ENCODE data around the gene GPC5.

Gene GPC5

DNA sequence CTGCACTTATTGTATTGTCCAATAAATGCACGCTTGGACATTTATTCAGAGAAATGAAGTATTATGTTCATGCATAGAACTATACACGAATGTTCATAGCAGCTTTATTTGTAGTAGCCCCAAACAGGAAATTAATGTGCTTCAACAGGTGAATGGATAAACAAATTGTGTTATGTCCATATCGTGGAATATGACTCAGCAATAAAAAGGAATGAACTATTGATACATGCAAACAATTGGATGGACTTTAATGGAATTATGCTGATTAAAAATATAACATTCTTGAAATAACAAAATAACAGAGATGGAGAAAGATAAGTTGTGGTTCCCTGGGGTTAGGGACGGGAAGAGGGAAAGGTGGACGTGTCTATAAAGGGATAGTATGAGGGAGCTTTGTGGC, 65.9 kb downstream of the GPC5 start:
- no peak for DNase-seq

DNA sequence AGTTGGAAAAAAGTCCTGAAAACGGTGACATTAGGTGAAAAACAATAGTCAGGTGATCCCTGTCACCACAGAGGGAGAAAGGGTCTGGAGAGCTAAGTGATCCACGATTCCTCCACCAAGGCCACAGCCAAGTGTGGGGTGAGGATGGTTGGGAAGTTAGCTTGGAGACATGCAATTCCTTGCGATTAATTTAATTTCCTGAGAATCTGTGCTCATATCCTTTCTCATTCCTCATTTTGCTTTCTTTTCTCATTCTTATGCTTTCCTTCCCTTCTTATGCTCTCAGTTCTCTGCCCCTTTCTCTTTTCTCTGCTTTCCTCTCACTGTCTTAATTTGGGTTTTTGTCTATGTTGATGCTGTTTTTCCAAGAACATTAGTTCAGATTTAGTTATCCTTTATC, 68.8 kb downstream of the GPC5 start:
- DNase-seq = no peak

DNA sequence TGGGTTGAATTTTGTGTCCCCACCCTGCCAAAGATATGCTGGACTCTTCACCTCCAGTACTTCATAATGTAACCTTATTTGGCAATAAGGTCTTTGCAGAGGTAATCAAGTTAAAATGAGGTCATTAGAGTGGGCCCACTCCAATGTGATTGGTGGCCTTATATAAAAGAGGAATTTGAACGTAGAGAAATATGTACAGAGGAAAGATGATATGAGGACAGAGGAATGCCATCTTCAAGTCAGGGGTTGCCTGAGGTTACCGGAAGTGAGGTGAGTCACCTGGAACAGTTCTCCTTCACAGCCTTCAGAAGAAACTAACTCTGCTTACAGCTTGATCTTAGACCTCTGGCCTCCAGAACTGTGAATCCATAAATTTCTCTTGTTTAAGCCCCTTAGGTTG, 69.9 kb downstream of the GPC5 start:
- DNase-seq = no peak

DNA sequence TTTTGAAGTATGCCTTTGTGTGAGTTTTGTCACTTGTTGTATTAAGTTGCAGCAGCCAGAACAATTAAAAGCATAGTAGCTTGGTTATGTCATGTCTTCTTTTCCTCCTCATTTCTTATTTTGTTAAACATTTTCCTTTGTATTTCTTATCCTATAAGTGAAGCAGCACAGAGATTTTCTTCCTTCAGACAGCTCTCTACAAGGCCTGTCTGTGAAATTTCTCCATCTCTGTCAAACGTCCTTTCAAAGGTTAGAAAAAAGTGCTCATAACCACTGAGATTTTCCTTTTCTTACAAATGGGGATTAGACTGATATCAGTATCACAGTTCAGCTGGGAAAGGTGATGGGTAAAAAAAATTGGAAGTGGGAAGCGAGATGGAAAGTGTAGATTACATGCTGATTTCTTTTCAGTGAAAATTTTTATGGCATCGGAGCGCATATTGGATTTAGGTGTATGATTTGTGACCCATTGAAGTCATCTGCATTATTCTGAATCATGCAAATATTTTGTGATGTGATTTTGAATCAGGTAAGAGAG, 71.7 kb downstream of the GPC5 start:
- DNase-seq = peak in 1 of 2 experiments; percentile 33

DNA sequence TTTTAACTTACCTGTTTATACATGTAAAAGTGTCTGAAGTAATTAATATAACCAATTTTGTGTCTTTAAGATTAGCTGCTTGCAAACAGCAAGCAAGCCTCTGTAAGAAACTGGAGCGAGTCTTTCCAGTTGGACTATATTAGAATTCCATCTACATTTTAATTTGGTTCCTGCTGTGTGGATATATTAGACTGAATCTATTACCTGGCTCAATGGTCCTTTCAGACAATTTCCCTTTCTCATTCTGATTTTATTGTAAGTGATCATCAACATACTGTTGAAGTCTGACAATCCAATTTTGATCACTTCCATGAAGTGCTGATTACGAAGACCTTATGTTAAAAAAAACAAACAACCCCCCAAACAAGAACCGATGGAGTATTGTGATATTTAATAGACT, 72.3 kb downstream of the GPC5 start:
- DNase-seq = no peak

DNA sequence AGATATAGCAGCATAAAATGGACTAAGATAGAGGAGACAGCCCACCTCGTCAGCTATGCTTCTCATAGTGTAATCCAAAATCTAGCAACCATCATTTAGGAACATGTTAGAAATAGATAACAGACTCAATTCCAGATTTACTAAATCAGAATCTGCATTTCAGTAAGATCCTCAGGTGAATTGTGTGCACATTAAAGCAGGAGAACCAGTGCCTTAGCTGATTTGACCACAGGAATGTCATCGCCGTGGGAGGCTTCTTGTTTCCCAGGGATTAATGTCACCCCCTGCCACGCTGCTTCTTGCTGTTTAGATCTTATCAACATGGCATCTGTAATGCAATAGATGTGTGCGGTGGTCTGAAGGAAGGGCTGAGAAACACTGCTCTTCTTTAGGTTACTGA, 84.0 kb downstream of the GPC5 start:
- no peak for DNase-seq

DNA sequence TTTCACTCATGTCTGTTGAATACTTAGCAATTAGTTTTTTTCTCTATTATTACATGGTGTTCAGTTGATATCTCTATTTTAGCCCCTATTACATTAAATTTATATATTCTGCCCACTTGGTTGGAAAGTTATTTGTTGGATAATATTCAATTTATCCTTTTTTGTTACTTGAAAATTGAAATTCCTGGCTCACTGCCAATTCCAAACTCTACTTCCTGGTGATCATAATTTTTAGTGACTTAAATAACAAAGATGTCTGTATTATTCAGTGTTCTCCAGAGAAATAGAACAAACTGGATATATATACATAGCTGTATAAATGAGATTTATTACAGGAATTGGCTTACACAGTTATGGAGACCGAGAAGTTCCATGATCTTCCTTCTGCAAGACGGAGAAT, 93.6 kb downstream of the GPC5 start:
- DNase-seq = no peak

DNA sequence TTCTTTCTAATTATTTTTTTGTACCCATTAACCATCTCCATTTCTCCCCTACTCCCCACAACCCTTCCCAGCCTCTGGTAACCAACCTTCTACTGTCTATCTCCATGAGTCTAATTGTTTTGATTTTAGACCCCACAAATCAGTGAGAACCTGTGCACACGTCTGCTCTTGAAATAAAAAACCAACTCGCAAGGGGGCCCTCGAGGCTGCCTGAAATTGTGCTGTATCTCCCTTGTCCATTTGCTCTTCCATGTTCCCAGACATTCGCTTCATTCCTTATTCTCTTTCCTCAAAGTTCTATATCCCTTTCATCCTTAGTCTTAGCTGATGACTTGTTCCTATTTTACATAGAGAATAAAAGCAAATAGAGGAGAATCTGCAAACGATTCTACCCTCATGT, 95.0 kb downstream of the GPC5 start:
- no peak for DNase-seq

DNA sequence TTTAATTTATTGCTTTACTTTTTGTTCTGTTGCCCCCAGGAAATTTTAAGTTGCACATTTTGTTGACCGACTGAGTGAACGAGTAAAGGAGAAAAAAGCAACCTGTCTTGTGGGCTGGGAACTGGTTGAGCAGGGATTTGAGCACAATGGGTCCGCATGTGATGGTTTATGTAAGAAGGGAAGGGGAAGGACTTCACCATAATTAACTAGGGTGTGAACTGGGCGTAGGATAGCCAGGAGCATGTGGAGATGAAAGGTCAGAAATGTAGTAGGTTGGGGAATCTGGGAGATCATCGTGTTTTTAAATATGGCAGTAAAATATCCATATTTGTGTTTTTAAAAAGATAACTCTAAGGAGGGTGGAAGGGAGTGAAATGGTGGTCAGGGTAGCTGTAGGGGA, 99.9 kb downstream of the GPC5 start:
- DNase-seq = no peak

DNA sequence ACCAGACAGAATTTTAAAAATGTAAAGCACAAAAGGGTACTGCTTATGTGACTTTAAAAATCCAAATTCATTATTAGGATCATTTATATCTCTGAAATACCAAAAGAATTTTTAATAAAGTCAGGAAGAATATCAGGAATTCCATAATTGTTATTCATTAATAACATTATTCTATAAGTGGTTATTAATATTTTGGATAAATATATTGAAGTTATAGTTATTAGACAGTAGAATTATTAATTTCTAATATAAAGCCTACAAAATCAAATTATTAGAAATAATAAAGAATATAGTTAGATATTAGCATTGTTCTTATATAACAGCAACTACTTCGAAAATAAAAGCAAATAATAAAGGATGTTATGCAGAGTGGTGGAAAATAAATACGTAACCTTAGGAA, 105.8 kb downstream of the GPC5 start:
- no peak for DNase-seq

DNA sequence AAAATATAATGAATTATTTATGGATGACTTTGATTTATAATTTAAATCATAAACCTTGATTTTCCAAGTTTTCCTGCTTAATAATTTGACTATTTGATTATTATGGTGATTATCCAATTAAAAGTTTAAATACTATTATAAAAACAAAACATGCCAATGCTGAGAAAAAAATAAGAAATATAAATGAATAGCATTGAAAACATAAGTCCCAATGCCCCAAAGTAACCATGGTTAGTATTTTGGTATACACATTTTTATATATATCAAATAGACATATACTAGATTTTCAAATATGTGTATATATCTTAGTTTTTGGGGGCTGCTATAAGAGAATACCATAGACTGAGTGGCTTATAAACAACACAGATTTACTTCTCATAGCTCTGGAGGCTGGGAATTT, 108.3 kb downstream of the GPC5 start:
- DNase-seq = no peak

DNA sequence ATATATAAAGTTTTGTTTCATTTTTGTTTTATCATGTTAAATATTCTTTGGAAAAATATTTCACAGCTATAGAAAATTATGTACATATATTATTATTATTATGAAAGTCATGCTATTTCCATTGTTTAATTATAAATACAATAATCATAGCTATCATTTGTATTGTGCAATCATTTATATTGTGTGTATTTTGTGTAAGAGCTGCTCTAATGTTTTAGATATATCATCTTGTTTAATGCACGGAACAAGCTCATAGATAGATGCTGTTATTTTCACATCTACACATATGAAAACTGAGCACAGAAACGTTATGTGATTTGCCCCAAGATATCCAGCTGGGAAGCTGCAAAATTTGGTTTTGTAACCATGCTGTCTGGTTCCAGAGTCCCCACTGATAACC, 111.6 kb downstream of the GPC5 start:
- no peak for DNase-seq

DNA sequence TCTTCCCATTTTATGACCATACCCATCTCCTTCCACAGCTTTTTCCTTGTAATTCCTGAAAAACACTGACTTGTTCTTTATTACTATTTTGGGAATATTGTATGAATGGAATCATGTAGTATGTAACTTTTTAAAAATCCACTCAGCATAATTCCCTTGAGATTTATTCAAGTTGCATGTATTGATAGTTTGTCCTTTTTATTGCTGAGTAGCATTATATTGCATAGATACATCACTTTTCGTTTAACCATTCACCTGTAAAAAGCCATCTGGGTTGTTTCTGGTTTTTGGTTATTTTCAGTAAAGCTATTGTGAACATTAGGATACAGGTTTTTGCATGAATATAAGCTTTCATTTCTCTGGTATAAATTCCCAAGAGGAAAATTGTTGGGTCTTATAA, 115.4 kb downstream of the GPC5 start:
- no peak for DNase-seq

DNA sequence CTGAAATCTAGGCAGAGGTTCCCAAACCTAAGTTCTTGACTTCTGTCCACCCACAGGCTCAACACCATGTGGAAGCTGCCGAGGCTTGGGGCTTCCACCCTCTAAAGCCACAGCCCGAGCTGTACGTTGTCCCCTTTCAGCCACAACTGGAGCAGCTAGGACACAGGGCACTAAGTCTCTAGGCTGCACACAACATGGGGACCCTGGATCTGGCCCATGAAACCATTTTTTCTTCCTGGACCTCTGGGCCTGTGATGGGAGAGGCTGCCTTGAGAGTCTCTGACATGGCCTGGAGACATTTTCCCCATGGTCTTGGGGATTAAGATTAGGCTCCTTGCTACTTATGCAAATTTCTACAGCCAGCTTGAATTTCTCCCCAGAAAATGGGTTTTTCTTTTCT, 118.4 kb downstream of the GPC5 start:
- no peak for DNase-seq

DNA sequence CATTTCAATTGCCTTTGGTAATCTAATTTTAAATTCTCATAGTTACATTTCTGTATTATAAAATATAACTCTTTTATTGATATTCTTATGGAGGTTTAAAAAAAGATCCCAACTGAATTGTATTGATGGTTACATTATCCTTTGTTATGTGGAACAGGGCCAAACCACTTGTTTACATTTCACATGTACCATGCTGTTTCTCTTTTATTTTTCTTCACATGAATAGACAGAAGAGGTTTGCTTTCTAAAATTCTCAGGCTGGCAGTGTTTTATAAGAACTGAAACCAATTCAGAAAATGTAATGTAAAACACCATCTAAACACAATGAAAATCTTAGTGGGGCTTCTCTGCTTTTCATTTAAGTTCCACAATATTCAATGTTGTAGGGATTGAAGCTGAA, 122.5 kb downstream of the GPC5 start:
- DNase-seq = no peak

DNA sequence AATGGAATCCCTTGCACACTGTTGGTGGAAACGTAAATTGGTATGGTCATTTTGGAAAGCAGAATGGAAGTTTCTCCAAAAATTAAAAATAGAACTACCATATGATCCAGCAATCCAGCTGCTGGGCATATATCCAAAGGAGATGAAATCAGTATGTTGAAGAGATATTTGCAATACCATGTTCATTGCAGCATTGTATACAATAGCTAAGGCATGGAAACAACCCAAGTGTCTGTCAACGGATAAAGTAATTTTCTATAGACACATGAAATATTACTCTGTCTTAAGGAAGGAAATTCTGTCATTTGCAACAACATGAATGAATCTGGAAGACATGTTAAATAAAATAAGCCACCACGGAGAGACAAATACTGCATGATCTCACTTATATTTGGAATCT, 124.7 kb downstream of the GPC5 start:
- no peak for DNase-seq

DNA sequence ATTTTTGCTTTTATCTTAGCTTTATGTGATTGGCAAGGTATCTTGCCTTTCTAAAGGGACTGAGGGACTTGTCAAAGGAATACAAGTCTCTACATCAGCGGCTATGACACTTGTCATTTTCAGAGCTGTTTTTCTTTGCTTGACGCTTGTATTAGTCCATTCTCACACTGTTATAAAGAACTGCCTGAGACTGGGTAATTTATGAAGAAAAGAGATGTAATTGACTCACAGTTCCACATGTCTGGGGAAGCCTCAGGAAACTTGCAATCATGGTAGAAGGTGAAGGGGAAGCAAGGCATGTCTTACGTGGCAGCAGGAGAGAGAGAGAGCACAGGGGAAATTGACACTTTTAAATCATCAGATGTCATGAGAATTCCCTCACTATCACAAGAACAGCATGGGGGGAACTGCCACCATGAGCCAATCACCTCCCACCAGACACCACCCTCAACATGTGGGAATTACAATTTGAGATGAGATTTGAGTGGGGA, 128.2 kb downstream of the GPC5 start:
- no peak for DNase-seq

DNA sequence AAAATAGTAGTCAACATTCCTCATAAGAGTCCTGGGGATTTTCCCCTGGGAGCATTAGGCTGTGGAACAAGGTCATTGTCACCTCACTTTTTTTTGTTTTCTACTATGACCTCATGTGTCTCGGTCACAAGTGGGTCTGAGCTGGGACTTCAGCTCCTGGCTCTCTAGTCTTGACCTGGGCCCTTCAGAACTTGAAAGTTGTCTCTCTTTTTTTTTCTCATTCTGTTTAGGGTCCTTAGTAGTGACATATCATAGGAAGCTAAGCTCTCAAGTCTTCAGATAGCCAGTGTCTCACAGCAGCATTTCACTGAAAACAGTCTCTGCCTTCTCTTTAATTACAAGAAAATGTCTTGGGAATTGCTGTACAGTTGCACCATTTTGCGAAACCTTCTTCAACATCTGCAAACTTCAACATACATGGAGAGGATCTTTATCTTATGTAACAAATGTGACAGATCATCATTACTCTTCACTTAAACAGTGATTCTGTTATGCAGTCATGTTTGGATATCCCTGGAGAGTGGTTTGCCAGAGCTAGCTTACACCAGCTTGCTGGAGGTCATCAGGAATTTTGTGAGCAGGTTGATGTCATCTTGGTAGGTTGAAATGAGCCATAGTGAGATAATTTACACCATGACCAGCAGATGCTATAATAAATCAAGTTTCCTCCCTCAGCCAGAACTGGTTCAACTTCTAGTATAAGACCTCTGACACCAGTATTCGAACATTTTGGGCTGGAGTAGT, 131.5 kb downstream of the GPC5 start:
- no peak for DNase-seq

DNA sequence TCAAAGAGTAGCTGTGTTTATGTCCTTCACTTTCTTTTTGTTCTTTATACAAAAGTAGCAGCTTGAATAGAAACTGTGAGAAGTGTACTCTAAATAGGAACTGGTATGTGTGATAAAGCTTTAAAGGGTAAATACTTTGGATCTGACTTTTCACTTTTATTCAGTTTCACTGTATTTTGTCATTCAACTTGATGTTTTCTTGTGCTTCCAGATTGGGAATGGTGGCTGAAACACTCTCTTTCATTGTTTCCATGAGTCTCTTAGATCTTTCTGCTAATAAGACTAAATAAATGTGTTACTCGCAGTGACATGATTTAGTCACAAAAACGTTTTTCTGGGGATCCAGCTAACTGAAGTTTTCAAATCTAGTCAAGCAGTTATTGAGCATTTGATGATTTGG, 133.2 kb downstream of the GPC5 start:
- DNase-seq = no peak

DNA sequence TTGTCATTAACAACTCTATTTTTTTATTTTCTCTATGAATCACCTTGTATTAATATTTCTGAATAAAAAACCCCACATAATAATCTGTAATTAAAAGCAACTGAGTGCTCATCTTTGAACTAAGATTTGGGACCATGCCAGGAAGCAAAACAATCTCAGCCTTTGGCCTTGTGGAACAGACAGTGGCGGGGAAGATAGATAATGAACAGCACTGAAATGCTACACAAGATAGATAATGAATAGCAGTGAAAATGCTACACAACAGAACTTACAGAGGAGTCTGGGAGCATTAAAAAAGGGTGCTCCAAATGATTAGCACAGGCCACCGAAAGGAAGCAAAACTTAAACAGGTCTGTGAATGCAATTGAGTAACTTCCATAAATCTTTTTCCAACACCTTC, 134.9 kb downstream of the GPC5 start:
- DNase-seq = no peak

DNA sequence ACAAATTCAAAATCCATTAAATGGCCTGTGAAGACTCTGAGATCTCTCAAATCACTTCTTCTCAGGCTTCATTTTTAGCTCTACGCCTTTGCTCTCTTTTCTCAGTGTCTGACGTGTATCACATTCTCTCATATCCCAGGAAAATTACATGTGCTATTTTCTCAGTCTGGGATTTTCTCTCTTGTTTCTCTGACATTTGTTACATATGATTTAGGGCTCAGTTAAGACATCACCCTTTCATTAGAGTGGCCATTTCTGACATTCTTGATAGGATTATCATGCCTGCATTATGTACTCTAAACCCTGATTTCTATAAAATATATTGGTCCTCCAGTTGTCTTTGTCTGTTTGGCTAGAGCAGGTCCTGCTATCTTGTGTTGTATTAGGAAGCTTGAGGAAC, 136.6 kb downstream of the GPC5 start:
- DNase-seq = no peak

DNA sequence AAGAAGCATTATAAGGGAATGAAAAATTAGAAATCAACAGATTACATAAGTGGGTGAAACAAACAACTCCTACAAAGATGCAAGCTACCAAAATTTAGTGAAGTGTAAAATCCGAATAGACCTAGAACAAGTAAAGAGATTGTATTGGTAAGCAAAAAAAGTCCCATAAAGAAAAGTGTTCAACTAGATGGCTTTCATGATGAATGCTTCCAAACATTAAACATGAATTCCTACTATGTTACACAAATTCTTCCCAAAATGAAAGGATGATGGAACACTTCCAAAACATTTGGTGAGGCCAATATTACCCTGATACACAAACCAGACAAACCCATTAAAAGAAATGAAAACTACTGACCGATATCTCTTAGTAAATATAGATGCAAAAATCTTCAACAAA, 139.0 kb downstream of the GPC5 start:
- DNase-seq = no peak

DNA sequence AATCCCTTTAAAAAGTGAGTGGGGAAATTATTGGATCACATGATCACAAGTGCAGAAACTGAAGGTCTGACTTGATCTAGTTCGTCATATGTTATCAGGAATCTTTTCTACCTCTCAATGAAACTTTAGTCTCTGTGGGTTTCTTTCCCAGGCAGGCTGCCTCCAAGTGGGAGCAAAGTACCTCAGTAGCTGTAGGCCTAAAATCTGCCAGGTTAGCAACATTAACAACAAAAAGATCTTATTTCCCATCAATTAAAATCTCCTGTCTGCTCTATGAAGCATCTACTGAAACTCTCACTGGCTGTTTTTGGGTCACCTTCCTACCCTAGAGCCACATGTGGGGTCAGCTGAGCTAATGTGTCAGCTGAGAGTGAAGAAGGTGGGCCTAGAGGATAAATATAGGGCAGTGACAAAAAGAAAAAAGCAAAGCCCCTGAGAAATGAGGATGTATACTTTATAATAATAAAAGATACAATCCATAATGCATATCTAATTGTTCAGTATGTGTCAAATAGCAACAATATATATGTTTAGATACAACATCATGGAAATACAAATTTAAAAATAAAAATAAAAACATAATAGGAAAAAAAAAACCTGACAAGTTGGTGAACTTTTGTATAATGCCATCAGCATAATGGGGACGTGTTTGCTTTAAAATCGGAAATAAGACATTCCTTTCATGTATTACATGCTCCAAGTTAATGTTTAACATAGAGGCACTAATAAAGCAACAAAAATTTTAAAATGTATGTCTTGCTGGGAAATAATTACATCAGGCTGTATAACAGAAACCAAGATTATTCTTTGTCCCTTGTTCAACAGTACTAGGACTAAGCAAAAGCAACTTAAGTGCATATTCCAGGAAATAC, 141.1 kb downstream of the GPC5 start:
- no peak for DNase-seq

DNA sequence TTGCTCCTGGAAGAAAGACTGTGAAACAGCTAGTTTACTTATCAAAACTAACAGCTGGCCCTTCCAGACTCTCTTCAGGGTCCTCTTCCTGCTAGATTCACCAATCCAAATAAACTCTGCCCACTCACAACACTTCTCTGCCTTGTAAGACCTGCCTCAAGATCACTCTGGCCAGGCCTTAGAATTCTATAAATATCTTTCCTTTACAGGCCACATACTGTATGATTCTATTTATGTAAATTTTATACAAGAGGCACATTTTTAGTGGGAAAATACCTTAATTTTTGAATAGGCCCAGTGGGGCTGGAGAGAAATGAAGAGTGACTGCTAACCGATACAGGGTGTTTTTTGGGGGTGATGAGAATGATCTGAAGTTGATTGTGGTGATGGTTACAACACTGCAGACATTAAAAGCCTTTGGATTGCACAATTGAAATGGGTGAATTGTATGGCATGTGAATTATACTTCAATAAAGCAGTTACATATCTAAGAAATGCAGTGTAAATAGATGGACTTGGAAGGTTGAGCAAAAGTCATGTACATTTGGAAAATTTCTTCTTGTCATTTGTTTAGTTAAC, 141.8 kb downstream of the GPC5 start:
- no peak for DNase-seq

Data from NCI-H526 (cell line).